Measurements from ENCODE around the gene CPNE6.
A peak's percentile ranks its signal among the peaks of the same experiment; 100 is the strongest.

The CPNE6 gene

DNA sequence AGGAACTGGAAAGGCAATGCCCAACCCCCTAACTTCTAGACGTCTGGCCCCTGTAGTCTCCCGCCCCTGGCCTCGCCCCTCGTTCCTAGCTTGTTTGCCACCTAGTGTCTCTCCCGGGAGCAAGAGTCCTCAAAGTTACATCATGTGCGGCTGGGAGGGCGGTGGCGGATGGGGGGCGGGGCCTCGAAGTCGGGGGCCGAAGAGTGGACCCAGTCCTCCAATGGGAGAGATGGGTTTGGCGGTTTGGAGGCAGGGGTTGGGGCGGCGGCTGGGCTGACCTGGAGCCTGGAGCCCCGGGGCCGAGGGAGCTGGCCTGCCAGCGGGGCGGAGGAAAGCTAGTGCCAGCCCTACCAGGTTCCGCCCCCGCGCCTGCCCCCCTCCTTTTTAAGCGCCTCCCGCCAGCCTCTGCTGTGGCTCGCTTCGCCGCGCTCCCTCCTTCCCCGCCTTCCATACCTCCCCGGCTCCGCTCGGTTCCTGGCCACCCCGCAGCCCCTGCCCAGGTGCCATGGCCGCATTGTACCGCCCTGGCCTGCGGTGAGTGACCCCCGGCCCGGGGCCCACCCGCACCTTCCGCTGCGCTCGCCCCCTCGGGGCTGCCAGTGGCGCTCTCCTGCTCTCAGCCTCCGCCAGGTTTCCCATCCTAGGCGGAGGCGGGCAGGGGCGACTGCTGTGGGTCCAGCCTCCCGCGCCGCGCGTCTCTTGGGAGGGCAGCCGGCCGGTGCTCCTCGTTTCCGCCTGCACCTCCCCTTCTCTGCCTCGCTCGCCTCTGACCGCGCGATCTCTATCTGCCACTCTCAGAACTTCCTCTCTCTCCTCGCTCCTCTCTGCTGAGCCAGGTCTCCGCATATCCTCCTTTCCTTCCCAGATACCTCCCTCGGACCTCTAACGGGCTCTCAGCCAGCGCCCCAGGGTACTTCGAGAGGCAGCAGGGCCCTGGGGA is 22.8 kb downstream of the CPNE6 start, which contains the start of gene PCK2 (continued):
- TF ChIP-seq ZBTB6 (tag by site-specific recombination; IDR thresholded peaks at IDR 0.05) (peak; percentile 81), ZFHX2 (tag by site-specific recombination; conservative IDR thresholded peaks at IDR 0.05) (peak; percentile 90), ZFP37 (tag by site-specific recombination; IDR thresholded peaks at IDR 0.05) (no peak), ZFP41 (tag by site-specific recombination; IDR thresholded peaks at IDR 0.05; ENCODE audit: borderline replicate concordance) (no peak), ZNF266 (tag by site-specific recombination; IDR thresholded peaks at IDR 0.05; ENCODE audit: low read depth) (no peak), BCL11B (tag by site-specific recombination; IDR thresholded peaks at IDR 0.05; ENCODE audit: low read depth) (0 out of 2 replicates have a peak, but pooled peaks have one; percentile 54), ZNF677 (tag by site-specific recombination; IDR thresholded peaks at IDR 0.05) (no peak), ZNF19 (tag by site-specific recombination; IDR thresholded peaks at IDR 0.05; ENCODE audit: low read depth) (no peak), ZNF473 (tag by site-specific recombination; IDR thresholded peaks at IDR 0.05) (no peak), ZNF18 (tag by site-specific recombination; IDR thresholded peaks at IDR 0.05) (no peak), GLI4 (tag by site-specific recombination; IDR thresholded peaks at IDR 0.05) (no peak), ZNF670 (tag by site-specific recombination; IDR thresholded peaks at IDR 0.05; ENCODE audit: low read depth) (no peak), ELK4 (IDR thresholded peaks at IDR 0.05; ENCODE audit: borderline replicate concordance, low read depth, low read length) (no peak), SETDB1 (IDR thresholded peaks at IDR 0.05; ENCODE audit: insufficient read length, low read length) (no peak), KLF1 (tag by site-specific recombination; IDR thresholded peaks at IDR 0.05) (peak; percentile 84), ZNF157 (tag by site-specific recombination; IDR thresholded peaks at IDR 0.05) (no peak), ZNF747 (tag by site-specific recombination; IDR thresholded peaks at IDR 0.05) (no peak), ZNF23 (tag by site-specific recombination; IDR thresholded peaks at IDR 0.05; ENCODE audit: borderline replicate concordance) (no peak)
- TF ChIP-seq, protein P1, sequence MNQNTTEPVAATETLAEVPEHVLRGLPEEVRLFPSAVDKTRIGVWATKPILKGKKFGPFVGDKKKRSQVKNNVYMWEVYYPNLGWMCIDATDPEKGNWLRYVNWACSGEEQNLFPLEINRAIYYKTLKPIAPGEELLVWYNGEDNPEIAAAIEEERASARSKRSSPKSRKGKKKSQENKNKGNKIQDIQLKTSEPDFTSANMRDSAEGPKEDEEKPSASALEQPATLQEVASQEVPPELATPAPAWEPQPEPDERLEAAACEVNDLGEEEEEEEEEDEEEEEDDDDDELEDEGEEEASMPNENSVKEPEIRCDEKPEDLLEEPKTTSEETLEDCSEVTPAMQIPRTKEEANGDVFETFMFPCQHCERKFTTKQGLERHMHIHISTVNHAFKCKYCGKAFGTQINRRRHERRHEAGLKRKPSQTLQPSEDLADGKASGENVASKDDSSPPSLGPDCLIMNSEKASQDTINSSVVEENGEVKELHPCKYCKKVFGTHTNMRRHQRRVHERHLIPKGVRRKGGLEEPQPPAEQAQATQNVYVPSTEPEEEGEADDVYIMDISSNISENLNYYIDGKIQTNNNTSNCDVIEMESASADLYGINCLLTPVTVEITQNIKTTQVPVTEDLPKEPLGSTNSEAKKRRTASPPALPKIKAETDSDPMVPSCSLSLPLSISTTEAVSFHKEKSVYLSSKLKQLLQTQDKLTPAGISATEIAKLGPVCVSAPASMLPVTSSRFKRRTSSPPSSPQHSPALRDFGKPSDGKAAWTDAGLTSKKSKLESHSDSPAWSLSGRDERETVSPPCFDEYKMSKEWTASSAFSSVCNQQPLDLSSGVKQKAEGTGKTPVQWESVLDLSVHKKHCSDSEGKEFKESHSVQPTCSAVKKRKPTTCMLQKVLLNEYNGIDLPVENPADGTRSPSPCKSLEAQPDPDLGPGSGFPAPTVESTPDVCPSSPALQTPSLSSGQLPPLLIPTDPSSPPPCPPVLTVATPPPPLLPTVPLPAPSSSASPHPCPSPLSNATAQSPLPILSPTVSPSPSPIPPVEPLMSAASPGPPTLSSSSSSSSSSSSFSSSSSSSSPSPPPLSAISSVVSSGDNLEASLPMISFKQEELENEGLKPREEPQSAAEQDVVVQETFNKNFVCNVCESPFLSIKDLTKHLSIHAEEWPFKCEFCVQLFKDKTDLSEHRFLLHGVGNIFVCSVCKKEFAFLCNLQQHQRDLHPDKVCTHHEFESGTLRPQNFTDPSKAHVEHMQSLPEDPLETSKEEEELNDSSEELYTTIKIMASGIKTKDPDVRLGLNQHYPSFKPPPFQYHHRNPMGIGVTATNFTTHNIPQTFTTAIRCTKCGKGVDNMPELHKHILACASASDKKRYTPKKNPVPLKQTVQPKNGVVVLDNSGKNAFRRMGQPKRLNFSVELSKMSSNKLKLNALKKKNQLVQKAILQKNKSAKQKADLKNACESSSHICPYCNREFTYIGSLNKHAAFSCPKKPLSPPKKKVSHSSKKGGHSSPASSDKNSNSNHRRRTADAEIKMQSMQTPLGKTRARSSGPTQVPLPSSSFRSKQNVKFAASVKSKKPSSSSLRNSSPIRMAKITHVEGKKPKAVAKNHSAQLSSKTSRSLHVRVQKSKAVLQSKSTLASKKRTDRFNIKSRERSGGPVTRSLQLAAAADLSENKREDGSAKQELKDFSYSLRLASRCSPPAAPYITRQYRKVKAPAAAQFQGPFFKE (tag by site-specific recombination; IDR thresholded peaks at IDR 0.05; ENCODE audit: borderline replicate concordance): no peak
- TF ChIP-seq, protein P2, sequence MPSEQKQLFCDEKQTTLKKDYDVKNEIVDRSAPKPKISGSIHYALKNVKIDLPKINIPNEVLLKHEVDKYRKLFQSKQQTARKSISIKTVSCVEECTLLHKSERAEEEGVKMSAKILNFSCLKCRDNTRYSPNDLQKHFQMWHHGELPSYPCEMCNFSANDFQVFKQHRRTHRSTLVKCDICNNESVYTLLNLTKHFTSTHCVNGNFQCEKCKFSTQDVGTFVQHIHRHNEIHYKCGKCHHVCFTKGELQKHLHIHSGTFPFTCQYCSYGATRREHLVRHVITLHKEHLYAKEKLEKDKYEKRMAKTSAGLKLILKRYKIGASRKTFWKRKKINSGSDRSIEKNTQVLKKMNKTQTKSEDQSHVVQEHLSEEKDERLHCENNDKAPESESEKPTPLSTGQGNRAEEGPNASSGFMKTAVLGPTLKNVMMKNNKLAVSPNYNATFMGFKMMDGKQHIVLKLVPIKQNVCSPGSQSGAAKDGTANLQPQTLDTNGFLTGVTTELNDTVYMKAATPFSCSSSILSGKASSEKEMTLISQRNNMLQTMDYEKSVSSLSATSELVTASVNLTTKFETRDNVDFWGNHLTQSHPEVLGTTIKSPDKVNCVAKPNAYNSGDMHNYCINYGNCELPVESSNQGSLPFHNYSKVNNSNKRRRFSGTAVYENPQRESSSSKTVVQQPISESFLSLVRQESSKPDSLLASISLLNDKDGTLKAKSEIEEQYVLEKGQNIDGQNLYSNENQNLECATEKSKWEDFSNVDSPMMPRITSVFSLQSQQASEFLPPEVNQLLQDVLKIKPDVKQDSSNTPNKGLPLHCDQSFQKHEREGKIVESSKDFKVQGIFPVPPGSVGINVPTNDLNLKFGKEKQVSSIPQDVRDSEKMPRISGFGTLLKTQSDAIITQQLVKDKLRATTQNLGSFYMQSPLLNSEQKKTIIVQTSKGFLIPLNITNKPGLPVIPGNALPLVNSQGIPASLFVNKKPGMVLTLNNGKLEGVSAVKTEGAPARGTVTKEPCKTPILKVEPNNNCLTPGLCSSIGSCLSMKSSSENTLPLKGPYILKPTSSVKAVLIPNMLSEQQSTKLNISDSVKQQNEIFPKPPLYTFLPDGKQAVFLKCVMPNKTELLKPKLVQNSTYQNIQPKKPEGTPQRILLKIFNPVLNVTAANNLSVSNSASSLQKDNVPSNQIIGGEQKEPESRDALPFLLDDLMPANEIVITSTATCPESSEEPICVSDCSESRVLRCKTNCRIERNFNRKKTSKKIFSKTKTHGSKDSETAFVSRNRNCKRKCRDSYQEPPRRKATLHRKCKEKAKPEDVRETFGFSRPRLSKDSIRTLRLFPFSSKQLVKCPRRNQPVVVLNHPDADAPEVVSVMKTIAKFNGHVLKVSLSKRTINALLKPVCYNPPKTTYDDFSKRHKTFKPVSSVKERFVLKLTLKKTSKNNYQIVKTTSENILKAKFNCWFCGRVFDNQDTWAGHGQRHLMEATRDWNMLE (tag by site-specific recombination; conservative IDR thresholded peaks at IDR 0.05; ENCODE audit: low read depth): no peak
- TF ChIP-seq, protein P3, sequence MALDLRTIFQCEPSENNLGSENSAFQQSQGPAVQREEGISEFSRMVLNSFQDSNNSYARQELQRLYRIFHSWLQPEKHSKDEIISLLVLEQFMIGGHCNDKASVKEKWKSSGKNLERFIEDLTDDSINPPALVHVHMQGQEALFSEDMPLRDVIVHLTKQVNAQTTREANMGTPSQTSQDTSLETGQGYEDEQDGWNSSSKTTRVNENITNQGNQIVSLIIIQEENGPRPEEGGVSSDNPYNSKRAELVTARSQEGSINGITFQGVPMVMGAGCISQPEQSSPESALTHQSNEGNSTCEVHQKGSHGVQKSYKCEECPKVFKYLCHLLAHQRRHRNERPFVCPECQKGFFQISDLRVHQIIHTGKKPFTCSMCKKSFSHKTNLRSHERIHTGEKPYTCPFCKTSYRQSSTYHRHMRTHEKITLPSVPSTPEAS (tag by site-specific recombination; IDR thresholded peaks at IDR 0.05): no peak

Data from HEK293 (cell line).